ENCODE measurements around the gene TWIST2.

- TF ChIP-seq, protein P1, sequence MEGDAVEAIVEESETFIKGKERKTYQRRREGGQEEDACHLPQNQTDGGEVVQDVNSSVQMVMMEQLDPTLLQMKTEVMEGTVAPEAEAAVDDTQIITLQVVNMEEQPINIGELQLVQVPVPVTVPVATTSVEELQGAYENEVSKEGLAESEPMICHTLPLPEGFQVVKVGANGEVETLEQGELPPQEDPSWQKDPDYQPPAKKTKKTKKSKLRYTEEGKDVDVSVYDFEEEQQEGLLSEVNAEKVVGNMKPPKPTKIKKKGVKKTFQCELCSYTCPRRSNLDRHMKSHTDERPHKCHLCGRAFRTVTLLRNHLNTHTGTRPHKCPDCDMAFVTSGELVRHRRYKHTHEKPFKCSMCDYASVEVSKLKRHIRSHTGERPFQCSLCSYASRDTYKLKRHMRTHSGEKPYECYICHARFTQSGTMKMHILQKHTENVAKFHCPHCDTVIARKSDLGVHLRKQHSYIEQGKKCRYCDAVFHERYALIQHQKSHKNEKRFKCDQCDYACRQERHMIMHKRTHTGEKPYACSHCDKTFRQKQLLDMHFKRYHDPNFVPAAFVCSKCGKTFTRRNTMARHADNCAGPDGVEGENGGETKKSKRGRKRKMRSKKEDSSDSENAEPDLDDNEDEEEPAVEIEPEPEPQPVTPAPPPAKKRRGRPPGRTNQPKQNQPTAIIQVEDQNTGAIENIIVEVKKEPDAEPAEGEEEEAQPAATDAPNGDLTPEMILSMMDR (IDR thresholded peaks at IDR 0.05): no peak
- TF ChIP-seq POLR2A (IDR thresholded peaks at IDR 0.05): no peak
Measured at GRCh38 chr2:238950551-238950950, 102.7 kb downstream of the TWIST2 start.

Measured in thyroid gland (tissue), 4 donors.